IPS-NIHi11 (cell line): ENCODE measurements around the gene SLC45A1.
A peak's percentile ranks its signal among the peaks of the same experiment; 100 is the strongest.
"Not testable (repeated sequence)": the region's sequence is repeated elsewhere in the genome, so short reads cannot be mapped to it uniquely, and the experiment has no call there.

ENCODE experiments used
- DNase-seq: peaks from one replicate; pipeline ENCODE4 v3.0.0; 2012; ENCODE audit warnings: mixed read lengths, low spot score

The SLC45A1 gene

GRCh38 chr1:8317647-8318381, at the start of gene SLC45A1:
SLC45A1 (plus strand) TSS chr1:8318114; CDS start chr1:8324330, 6,216 bp downstream.
- DNase-seq: peak; percentile 95

DNA sequence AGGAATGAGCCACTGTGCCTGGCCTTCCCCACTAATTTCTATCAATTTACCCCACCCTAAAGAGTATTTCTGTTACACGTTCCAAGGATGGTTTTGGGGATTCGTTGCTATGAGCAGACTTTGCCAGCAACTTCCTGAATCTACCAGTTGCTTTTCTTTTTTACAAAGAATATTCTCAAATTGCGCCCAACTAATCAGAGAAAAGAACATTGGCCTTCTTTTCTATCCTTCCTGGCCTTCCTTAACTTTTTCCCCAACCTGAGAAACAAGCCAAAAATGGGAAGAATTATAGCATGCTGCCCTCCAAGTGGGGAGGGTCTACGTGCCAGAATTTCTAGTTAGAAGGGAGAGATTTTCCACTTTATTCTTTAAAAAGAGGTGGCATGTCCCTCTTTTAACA, 44.9 kb upstream of the SLC45A1 start:
- DNase-seq: no peak

GRCh38 chr1:8274352-8274751, 43.6 kb upstream of the SLC45A1 start:
- DNase-seq: no peak

DNA sequence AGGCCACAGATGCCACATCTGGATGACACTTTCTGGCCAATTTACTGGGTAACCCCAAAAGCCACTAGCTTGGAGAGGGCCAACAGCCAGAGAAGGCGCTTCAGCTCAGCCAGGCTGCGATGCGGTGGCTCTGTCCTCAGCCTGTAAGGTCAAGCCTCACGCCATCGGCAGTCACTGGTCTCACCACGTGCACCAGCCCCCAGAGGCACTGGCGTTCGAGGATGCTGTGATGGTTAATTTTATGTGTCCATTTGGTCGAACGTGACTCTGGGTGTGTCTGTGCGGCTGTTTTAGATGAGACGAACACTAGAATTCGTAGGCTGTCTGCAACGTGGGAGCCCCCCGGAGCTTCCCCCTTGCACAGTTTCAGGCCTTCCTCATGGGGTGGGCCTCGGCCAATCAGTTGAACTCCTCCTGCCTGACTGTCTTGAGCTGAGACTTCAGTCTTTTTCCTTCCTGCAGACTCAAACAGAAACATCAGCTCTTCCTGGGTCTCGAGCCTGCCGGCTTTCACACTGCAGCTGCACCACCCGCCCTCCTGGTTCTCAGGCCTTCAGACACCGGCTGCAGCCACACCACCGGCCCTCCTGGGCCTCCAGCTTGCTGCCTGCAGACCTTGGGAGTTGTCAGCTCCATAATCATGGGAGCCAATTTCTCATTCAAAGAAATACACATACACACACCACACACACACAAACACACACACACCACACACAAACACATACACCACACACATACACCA, 41.6 kb upstream of the SLC45A1 start:
- DNase-seq: no peak

DNA sequence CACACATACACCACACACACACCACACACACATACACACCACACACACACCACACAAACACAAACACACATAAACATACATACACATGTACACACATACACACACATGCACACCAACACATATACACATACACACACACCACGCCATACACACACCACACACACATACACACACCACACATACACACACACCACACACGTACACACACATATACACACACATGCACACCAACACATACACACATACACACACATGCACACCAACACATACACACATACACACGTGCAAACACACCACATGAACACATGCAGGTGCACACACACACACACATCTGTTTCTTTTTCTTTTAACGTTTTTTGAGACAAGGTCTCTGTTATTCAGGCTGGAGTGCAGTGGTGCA, 41.0 kb upstream of the SLC45A1 start:
- no peak for DNase-seq

GRCh38 chr1:8278677-8279076, 39.2 kb upstream of the SLC45A1 start:
- DNase-seq: not testable (repeated sequence)

DNA sequence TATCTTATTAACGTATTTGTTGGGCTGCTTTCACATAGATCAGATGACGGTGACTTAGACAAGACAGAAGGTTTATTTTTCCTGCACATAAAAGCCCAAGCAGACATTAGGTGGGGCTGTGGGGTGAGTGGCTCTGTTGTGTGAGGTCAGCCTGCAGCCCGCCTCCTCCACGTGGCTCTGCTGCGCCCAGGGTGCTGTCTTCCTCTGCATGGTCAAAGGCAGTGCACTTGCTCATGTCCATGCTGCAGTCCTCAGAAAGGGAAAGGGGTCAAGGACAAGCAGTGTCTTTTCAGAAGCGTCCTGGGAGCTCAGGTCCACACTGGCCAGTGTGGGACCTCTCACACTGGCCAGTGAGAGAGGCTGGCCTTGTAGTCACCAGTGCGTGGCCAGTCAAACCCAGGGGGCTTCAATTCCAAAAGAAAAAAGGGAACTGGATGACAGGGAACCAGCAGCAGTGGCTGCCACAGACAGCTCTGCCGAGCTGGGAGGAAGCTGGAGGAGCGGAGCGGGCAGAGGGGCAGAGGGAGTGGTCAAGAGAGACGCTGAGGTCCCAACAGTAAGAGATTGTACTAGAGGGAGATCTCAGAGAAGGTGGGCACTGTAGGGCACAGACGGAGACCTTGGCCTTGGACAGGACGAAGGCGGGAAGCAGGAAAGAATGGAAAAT, 35.9 kb upstream of the SLC45A1 start:
- DNase-seq: no peak

DNA sequence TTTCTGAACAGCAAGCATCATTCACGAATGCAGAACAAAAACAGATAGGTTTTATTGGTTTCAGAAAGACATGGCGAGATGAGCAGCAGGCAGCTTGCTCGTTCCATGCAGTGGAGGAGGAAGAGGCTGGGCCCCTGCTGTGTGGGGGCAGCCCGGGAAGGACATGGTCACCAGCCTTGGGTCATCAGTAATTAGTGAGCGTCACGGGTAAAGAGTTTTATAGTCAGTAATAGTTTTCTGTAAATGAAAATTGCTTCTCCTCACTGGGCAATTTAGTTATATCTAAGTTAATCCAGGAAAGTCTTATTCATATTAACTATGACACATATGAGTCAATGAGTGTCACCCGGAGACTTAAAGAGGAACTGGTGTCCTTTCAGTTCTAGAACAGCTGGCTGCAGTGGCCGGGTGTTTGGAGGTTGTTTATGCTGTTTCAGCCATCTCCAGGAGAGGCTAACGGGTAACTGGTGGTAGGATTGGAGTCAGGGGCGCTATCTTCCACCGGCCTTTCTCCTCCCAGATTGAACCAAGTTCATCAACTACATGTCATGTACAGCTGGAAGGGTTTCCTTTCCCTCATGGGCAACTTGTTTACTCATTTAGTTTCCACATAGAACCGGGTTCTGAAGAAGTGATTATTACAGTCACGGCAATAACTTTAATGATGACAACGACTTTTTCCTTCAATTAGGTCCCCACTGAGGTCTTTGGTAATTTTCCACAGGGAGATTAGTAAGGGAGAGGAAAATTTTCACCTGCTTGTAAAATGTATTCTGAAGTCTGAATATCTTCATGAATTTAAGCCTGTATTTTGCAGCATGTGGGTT, 34.6 kb upstream of the SLC45A1 start:
- DNase-seq: no peak

DNA sequence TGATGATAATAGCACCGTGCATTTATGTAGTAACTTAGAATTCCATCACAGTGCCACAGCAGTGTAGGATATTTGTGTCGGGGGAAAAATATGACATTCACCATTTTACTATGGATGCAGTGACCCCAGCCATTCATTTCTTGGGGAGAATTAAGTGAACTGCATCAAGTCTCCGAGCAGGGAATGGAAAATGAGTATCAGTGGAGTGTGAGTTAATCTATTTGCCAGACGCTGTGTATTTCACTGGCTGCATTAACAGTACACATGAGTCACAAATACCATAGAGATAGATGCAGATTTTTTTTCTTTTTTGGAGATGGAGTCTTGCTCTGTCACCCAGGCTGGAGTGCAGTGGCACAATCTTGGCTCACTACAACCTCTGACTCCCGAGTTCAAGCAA, 33.8 kb upstream of the SLC45A1 start:
- no peak for DNase-seq

DNA sequence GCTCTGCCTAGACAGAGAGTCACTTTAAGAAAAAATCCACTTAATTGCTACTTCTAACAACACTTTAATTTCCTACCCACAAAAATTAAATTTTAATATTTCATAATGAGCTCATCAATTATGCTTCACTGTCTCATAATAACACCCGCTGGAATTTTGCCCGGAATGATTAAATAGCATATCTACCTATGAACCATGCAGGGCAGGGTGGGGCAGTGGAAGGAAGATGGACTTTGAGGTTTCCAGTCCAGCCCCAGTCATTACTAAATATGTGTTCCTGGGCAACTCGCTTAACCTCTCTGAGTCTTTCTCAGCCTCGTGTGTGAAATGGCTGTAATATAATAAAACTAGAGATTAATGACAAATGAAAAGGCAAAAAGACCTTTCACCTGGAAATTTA, 32.8 kb upstream of the SLC45A1 start:
- DNase-seq: no peak

- no peak for DNase-seq
Observed at GRCh38 chr1:8285965-8286364, 31.9 kb upstream of the SLC45A1 start.

- no peak for DNase-seq
Observed at GRCh38 chr1:8293118-8293517, 24.8 kb upstream of the SLC45A1 start.

DNA sequence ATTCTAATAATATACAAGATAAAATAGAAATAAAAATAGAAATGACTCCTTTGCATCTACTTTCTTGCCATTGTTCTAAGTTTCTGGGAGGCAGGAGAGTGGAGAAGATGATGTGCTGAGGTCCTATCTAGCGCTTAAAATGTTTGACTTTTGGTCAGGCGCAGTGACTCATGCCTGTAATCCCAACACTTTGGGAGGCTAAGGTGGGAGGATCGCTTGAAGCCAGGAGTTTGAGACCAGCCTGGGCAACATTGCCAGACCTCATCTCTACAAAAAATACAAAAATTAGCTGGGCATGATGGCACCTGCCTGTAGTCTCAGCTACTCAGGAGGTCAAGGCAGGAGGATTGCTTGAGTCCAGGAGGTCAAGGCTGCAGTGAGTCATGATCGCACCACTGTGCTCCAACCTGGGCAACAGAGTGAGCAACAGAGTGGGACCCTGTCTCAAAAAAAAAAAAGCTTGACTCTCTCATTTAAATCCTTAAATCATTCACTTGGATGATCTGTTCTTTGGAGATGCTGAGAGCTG, 24.2 kb upstream of the SLC45A1 start:
- no peak for DNase-seq

DNA sequence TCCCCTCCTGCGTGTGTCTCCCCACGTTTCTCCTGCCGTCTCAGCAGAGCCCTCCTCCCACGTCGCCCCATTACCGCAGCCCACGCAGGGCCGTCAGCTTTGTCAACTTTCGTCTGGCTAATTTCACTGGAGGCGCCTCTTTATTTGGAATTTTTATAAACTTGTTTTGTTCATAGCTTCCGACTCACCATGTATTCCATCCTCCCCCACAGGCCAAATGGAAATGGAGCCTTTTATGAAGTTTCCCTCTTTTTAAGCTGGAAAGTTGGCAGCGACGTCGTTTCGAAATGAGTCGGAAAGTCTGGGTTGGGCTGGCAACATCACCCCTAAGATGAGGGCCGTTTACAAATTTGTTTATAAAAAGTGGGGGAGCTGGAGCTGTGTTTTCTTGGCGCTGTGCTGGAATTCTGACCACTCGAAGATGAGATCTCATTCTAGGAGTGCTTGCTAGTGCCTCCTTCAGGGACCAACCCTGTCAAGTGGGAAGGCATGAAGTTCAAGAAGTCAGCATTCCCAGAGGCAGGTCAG, 23.7 kb upstream of the SLC45A1 start:
- DNase-seq: no peak

- DNase-seq: no peak
Observed at GRCh38 chr1:8297245-8297644, 20.7 kb upstream of the SLC45A1 start.

DNA sequence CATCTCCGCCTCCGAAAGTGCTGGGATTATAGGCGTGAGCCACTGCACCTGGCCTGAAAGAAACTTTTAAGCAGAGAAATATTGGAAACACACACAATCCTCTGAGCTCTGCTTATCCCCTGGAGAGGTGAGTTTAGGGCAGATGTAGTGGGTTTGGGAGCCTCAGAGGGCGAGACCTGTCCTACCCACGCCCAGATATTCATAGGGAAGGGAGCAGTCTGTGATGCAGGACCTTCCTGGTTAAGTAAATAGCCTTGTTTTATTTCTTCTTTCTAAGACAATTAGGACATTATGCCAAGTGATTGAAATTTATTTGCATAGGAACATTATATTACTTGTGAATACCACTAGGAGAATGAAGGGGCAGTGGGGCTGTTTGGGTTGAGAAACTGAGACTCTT, 18.0 kb upstream of the SLC45A1 start:
- no peak for DNase-seq

DNA sequence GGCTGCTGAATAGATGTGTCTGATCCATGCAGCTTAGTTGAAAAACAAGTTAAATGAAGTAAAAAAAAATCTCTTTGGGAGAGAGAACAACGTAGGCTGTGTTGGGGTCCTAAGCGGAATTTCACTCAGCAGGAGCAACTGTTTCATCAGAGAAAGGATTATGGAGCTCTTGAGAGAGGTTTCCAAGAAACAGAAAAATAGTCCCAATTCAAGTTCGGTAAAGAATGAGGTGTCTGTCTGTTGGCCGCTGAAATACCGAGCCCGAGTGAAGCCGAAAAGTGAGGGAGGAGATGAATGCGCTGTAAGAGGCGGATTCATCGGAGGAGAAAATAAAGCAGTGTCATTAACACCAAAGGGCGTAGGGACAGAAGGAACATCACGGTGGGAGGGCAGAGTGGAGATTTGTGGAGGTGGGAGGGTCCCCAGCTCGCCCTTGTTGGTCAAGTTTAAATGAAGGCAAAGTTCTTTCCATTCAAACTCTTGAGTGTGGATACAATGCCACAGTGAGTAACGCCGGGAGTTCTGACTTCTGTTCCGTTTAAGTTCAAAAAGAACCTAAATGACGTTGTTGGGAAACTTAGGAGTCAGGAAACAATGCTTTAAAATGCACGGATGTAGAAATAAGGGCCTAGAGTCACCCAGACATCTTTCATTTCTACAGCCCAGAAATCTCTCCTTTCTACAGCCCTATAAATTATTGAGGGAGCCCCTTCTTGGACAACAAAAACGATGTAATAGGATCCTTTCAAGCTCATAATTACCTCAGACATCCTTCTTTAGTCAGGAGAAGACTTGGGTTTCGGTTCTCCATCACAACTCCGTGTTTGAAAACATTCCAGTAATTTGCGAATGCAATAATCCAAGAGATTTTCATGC, 15.6 kb upstream of the SLC45A1 start:
- no peak for DNase-seq

GRCh38 chr1:8303141-8303540, 14.8 kb upstream of the SLC45A1 start:
- no peak for DNase-seq

DNA sequence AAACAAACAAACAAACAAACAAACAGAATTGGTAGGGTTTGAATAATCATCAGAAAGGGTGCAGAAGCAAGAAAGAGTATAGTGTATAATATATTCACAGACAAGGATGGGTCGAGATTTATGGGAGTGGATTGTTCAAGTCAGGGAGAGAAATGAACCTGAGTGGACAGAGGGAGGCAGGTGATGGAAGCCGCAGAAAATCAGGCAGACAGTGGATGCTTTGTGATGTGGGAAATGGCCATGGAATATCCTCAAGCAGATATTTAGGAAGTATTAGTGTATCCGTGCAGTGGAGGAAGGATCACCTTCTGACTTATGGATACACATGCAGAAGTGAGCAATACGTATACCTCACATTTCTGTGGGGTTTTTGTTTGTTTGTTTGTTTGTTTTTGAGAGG, 14.0 kb upstream of the SLC45A1 start:
- DNase-seq: no peak

- no peak for DNase-seq
Observed at GRCh38 chr1:8307628-8308027, 10.3 kb upstream of the SLC45A1 start.
